ENCODE data around the gene FCRL3.

FCRL3 gene

GRCh38 chr1:157682710-157683437 is 17.7 kb downstream of the FCRL3 start:
- no peak for DNase-seq

- DNase-seq: no peak
Observed at GRCh38 chr1:157678721-157679120, 21.8 kb downstream of the FCRL3 start.

DNA sequence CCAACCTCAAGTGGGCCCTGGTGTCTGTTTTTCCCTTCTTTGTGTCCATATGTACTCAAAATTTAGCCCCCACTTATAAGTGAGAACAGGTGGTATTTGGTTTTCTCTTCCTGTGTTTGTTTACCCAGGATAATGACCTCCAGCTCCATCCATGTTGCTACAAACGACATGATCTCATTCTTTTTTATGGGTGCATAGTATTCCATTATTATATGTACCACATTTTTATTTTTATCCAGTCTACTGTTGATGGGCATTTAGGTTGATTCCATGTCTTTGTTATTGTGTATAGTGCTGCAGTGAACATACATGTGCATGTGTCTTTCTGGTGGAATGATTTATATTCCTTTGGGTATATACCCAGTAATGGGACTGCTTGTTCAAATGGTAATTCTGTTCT is 27.6 kb downstream of the FCRL3 start:
- no peak for DNase-seq

- no peak for DNase-seq
Observed at GRCh38 chr1:157671895-157672294, 28.7 kb downstream of the FCRL3 start.

DNA sequence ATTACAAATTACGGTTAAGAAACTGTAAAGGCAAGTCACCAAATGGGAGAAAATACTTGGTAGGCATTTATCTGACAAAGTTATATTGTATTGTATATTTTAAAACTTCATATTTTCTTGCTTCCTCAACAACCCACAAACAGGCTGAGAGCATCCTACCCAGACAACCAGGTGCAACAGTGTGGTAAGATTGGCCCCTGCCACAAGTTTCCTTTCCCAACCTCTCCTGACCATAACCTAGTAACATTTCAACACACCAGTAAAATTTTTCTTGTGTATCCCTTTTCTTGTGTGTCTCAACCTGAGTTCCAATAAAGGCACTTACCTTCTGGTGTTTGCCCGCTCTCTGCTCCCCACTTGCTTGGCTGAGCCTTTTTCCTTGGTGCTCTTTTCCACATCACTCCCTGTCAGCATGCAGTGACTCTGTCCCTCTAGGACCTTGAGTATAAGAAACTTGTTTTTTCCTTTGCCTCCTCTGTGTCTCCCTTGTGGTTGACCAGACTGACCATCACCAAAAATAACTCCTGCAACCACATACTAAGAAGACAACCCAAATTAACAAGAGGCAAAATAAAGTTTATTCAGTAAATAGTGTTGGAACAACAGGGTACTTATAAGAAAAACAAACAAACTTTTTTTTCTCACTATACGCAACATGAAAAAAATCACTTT is 40.9 kb downstream of the FCRL3 start:
- no peak for DNase-seq

DNA sequence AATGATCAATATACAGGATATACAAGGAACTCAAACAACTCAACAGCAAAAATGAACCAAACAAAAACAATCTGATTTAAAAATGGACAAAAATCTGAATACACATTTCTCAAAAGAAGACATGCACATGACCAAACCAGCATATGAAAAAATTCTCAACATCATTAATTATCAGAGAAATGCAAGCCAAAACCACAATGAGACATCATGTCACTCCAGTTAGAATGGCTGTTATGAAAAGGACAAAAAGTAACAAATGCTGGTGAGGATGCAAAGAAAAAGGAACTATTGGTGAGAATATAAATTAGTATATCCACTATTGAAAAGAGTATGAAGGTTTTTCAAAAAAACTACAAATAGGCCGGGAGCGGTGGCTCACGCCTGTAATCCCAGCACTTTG is 42.0 kb downstream of the FCRL3 start:
- DNase-seq: no peak

GRCh38 chr1:157653494-157653873 is 47.1 kb downstream of the FCRL3 start:
- no peak for DNase-seq

GRCh38 chr1:157652859-157653493 is 47.6 kb downstream of the FCRL3 start:
- no peak for DNase-seq

DNA sequence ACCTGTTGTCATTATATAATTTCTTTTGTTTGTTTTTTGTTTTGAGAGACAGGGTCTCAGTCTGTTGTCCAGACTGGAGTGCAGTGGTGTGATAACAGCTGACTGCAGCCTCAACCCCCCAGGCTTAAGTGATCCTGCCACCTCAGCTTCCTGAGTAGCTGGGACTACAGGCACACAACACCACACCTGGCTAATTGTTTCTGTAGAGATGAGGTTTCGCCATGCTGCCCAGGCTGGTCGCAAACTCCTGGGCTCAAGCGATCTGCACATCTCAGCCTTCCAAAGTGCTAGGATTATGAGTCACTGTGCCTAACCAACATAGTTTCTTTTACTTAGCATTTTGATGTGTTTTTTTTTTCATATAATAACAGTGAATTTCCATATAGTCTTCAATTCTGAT is 52.3 kb downstream of the FCRL3 start:
- DNase-seq: no peak

- DNase-seq: no peak
Observed at GRCh38 chr1:157646144-157646543, 54.4 kb downstream of the FCRL3 start.

DNA sequence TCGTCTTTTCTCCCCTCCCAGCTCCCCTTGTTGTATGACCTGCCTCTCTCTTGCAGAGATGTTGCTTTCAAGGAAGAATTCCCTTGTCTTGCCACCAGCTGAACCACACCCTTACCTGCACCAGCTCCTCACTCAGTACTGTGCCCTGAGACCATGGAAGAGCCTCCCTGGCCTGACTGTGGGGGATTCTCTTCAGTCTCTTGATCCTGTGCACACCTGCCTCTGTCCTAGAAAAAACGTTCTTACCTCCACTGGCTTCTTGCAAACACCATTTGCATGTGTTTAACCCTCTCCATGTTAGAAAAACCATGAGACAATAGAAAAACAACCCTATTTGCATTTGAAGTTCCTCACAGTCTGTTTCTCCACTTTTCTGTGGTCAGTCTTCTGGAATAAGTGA is 59.4 kb downstream of the FCRL3 start:
- DNase-seq: no peak

DNA sequence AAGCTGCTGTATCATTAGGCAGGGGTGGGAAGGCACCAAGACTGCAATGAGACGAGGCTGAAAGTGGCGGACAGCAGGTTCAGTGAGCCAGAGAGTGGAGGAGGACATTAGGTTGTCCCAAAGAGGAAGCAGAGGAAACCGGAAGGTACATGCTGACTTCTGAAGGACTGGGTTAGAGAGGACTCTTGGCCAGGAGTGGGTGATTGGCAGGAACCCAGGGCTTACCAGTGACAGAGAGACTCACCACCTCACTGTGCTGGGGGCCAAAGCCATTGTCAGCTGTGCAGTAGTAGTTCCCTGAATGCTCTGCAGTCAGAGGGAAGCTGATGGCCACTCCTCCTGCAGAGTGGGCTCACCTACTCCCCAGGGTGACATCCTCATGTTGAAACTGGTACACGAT is 60.8 kb downstream of the FCRL3 start:
- DNase-seq: no peak

- no peak for DNase-seq
Observed at GRCh38 chr1:157628773-157629172, 71.8 kb downstream of the FCRL3 start.

Data from stimulated activated CD4-positive, alpha-beta T cell treated with anti-CD3 and anti-CD28 coated beads, Interleukin-4, amount 100 ng/mL, for 1 hour (primary cell).